Mesendoderm (in vitro differentiated cells): Measurements from ENCODE around the gene IRF2.
A peak's percentile ranks its signal among the peaks of the same experiment; 100 is the strongest.
"Not testable (repeated sequence)": the region's sequence is repeated elsewhere in the genome, so short reads cannot be mapped to it uniquely, and the experiment has no call there.

Source experiments
- DNase-seq: peaks from one replicate; pipeline ENCODE4 v3.0.0; 2013
- H2AK5ac ChIP-seq: 2 replicates; pipeline ENCODE4 v1.6.1; 2013; ENCODE audit warnings: low read length, inconsistent platforms
- H2BK120ac ChIP-seq: 2 replicates; pipeline ENCODE4 v1.6.1; 2013; ENCODE audit warnings: low read depth, mild to moderate bottlenecking, low read length, moderate library complexity, mixed read lengths
- H2BK15ac ChIP-seq: replicated peaks from 2 replicates; pipeline ENCODE4 v1.6.1; 2013; ENCODE audit warnings: low read depth, mild to moderate bottlenecking, moderate library complexity
- H2BK5ac ChIP-seq: 2 replicates; pipeline ENCODE4 v1.6.1; 2013; ENCODE audit warnings: low read length, inconsistent platforms
- H3K18ac ChIP-seq: 2 replicates; pipeline ENCODE4 v1.6.1; 2013; ENCODE audit warnings: mild to moderate bottlenecking, low read length, mixed read lengths
- H3K23ac ChIP-seq: one replicate; pipeline ENCODE4 v1.6.1; 2013; ENCODE audit warnings: low read length
- H3K27ac ChIP-seq: 2 replicates; pipeline ENCODE4 v1.5.1; 2013; ENCODE audit warnings: low read depth, mild to moderate bottlenecking, inconsistent platforms, low read length, moderate library complexity
- H3K27me3 ChIP-seq: 2 replicates; pipeline ENCODE4 v1.6.1; 2013; ENCODE audit warnings: low read length, control low read depth, mild to moderate bottlenecking, inconsistent platforms; ENCODE audit not compliant: insufficient read depth, poor library complexity
- H3K36me3 ChIP-seq: 2 replicates; pipeline ENCODE4 v1.6.1; 2013; ENCODE audit warnings: low read length, inconsistent platforms; ENCODE audit not compliant: control insufficient read depth, insufficient read depth
- H3K4ac ChIP-seq: one replicate; pipeline ENCODE4 v1.6.1; 2013; ENCODE audit warnings: low read depth, mild to moderate bottlenecking, low read length, moderate library complexity
- H3K4me1 ChIP-seq: 2 replicates; pipeline ENCODE4 v1.6.1; 2013; ENCODE audit warnings: low read depth, low read length, inconsistent platforms; ENCODE audit not compliant: control insufficient read depth
- H3K4me2 ChIP-seq: 2 replicates; pipeline ENCODE4 v1.6.1; 2013; ENCODE audit warnings: low read length
- H3K4me3 ChIP-seq: 2 replicates; pipeline ENCODE4 v1.5.1; 2013; ENCODE audit warnings: mild to moderate bottlenecking, low read length
- H3K56ac ChIP-seq: one replicate; pipeline ENCODE4 v1.6.1; 2013; ENCODE audit warnings: low read length
- H3K79me1 ChIP-seq: 2 replicates; pipeline ENCODE4 v1.6.1; 2013; ENCODE audit warnings: low read length, inconsistent platforms
- H3K79me2 ChIP-seq: 2 replicates; pipeline ENCODE4 v1.6.1; 2013; ENCODE audit warnings: mild to moderate bottlenecking, low read length; ENCODE audit not compliant: control insufficient read depth, insufficient read depth
- H3K9ac ChIP-seq: 2 replicates; pipeline ENCODE4 v1.6.1; 2013; ENCODE audit warnings: low read length, inconsistent platforms
- H4K5ac ChIP-seq: one replicate; pipeline ENCODE4 v1.6.1; 2013; ENCODE audit warnings: low read length
- H4K8ac ChIP-seq: one replicate; pipeline ENCODE4 v1.6.1; 2013; ENCODE audit warnings: low read depth, mild to moderate bottlenecking, control low read depth, low read length, moderate library complexity
- WGBS: extraction: QIAGEN DNeasy Blood & Tissue Kit; methylation state at CpG from one replicate; pipeline ENCODE4 v1.1.7; 2013; ENCODE audit warnings: low lambda C conversion rate, missing lambda C conversion rate; ENCODE audit not compliant: insufficient coverage; ENCODE audit errors: extremely low coverage; 5-methylcytosine and 5-hydroxymethylcytosine counted together

The IRF2 gene

DNA sequence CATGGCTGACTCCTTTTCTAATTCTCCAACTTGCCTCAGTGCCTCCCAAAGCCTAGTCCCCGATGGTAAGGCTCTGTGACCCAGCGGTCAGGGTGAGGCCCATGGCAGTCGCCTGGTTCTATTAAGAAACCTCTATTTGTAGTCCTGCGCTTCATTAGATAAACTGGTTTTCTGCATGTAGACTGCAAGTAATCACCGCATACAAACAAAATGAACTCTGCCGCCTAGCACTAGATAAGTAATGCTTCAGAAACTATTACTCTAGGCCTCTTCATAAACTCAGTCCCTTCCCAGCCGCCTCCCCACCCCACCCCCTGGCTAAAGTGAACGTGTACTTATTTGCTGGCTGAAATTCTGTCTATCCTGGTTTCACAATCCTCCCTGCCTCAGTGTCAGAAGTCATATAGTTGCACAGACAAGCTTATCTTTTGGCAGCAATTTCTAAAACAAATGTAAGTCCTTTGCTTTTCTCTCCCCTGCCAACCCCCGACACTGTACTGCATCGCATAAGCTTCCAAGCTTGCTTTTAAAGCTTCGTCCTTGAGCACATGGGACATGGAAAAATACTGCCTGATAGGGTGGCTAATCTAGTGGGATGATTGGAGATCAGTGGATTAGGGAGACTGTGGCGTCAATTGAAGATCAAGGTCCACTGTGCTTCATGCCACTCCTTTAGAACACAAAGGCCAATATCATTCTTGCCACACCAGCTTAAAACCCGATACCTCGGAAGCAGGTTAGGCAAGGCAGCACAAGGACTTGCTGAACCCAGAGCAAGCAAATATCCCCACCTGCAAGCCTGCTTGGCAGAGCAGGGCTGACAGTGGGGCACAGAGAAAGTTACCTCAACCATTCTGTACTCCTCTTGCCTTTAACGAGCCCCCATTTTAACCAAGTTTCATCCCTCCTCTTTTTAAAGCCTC lies 125.8 kb downstream of the IRF2 start:
- no peak overlapping the region for H3K9ac ChIP-seq
- H3K36me3 ChIP-seq: no peaks in the 10 kb centered on the region
- peak overlapping the region; percentile 71 for H3K18ac ChIP-seq
- no peaks in the 10 kb centered on the region for H3K79me2 ChIP-seq
- no peak overlapping the region for H3K27ac ChIP-seq
- H3K79me1 ChIP-seq: no peaks in the 10 kb centered on the region
- H3K4me2 ChIP-seq: no peak overlapping the region
- no peak overlapping the region for H2BK5ac ChIP-seq
- no peak overlapping the region for H4K5ac ChIP-seq
- no peak overlapping the region for H3K4me3 ChIP-seq
- no peak overlapping the region for H2AK5ac ChIP-seq
- no peak overlapping the region for H2BK120ac ChIP-seq
- DNase-seq: peak; percentile 20
- peaks cover 5% of the 10 kb centered on the region for H3K4me1 ChIP-seq
- no CpG with 5 or more reads among the region's 15 CpGs for WGBS
- H3K4ac ChIP-seq: no peak overlapping the region
- H3K56ac ChIP-seq: peak overlapping the region; percentile 1
- no peak overlapping the region for H4K8ac ChIP-seq
- H3K23ac ChIP-seq: no peak overlapping the region
- H2BK15ac ChIP-seq: no peak overlapping the region
- no peaks in the 10 kb centered on the region for H3K27me3 ChIP-seq

GRCh38 chr4:184347251-184348239 lies 126.8 kb downstream of the IRF2 start:
- WGBS: no CpG with 5 or more reads among the region's 16 CpGs
- Histone ChIP-seq H3K36me3 (no peaks in the 10 kb centered on the region), H4K5ac (no peak overlapping the region), H3K23ac (no peak overlapping the region), H2BK5ac (no peak overlapping the region), H3K79me1 (no peaks in the 10 kb centered on the region), H3K56ac (peak overlapping the region; percentile 72), H3K4me2 (no peak overlapping the region), H3K27ac (no peak overlapping the region), H3K4ac (no peak overlapping the region), H3K18ac (peak overlapping the region; percentile 71), H2AK5ac (no peak overlapping the region), H3K79me2 (no peaks in the 10 kb centered on the region), H4K8ac (no peak overlapping the region), H3K9ac (peak overlapping the region; percentile 21), H2BK120ac (no peak overlapping the region), H3K4me3 (no peak overlapping the region), H3K4me1 (peaks cover 5% of the 10 kb centered on the region), H2BK15ac (no peak overlapping the region), H3K27me3 (no peaks in the 10 kb centered on the region)
- DNase-seq: peak; percentile 93

DNA sequence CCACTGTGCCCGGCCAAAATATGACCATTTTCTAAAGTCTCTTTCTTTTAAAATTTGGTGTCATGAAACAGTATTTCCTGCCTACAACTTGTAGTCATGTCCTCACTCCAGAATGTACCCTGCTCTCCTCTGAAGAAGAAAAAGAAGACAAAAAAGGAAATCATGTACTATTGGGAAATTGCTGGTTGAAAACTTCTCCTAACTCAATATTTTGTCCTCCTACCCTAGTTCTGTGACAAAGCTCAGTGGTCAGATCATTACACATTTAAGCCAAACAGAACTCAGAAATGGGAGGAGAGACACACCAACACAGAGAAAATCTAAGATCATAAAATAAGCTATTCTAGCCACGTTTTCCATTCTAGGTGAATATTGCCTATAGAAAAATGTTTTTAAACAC lies 127.7 kb downstream of the IRF2 start:
- H3K79me2 ChIP-seq: no peaks in the 10 kb centered on the region
- no peak overlapping the region for H3K4me2 ChIP-seq
- H4K5ac ChIP-seq: no peak overlapping the region
- H2AK5ac ChIP-seq: no peak overlapping the region
- H3K4me1 ChIP-seq: peaks cover 5% of the 10 kb centered on the region
- H3K9ac ChIP-seq: no peak overlapping the region
- no peak overlapping the region for H2BK120ac ChIP-seq
- H3K4ac ChIP-seq: no peak overlapping the region
- no peak overlapping the region for H3K4me3 ChIP-seq
- H4K8ac ChIP-seq: no peak overlapping the region
- H3K23ac ChIP-seq: no peak overlapping the region
- no CpG with 5 or more reads among the region's 2 CpGs for WGBS
- no peak overlapping the region for H3K56ac ChIP-seq
- H3K36me3 ChIP-seq: no peaks in the 10 kb centered on the region
- no peak overlapping the region for H3K18ac ChIP-seq
- no peaks in the 10 kb centered on the region for H3K79me1 ChIP-seq
- DNase-seq: no peak
- H3K27me3 ChIP-seq: no peaks in the 10 kb centered on the region
- H2BK15ac ChIP-seq: no peak overlapping the region
- H3K27ac ChIP-seq: no peak overlapping the region
- no peak overlapping the region for H2BK5ac ChIP-seq

DNA sequence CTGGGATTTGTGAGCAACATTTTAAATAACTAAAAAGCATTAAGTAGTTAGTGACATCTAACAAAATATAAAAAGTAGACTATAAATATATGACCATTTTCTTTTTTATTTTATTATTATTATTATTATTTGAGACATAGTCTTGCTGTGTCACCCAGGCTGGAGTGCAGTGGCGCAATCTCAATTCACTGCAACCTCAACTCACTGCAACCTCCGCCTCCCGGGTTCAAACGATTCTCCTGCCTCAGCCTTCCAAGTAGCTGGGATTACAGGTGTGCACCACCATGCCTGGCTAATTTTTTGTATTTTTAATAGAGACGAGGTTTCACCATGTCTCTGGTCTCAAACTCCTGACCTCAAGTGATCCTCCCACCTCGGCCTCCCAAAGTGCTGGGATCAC lies 128.1 kb downstream of the IRF2 start:
- WGBS: no CpG with 5 or more reads among the region's 6 CpGs
- H2BK15ac ChIP-seq, H3K18ac ChIP-seq, H3K4ac ChIP-seq, H3K56ac ChIP-seq, H3K9ac ChIP-seq, H4K5ac ChIP-seq, H3K4me1 ChIP-seq, H2BK120ac ChIP-seq, H3K36me3 ChIP-seq, H3K79me2 ChIP-seq, H3K23ac ChIP-seq, H3K27me3 ChIP-seq, H2AK5ac ChIP-seq, H3K4me3 ChIP-seq, DNase-seq, H3K4me2 ChIP-seq, H2BK5ac ChIP-seq, H4K8ac ChIP-seq, H3K79me1 ChIP-seq, H3K27ac ChIP-seq: not testable (repeated sequence)

DNA sequence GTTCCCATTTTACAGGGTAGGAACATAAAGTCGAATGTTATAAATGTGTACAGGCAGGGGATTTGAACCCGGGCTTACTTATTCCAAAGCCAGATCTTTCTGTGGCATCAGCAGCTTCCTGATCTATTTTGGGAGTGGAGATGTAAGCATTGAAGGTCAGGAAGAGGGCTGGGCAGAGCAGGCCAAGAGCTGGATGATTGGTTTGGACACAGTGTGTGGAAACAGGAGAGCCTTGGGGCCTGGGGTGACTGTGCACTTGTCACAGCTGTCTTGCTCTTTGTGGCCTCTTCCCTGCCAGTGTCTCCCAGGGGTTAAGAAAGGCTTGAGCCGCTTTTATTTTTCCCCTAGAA lies 128.8 kb downstream of the IRF2 start:
- DNase-seq: no peak
- Histone ChIP-seq H2AK5ac (no peak overlapping the region), H4K5ac (no peak overlapping the region), H3K4me1 (peaks cover 5% of the 10 kb centered on the region), H3K79me2 (no peaks in the 10 kb centered on the region), H3K27me3 (no peaks in the 10 kb centered on the region), H3K23ac (no peak overlapping the region), H2BK15ac (no peak overlapping the region), H3K36me3 (no peaks in the 10 kb centered on the region), H3K4me3 (no peak overlapping the region), H3K4me2 (no peak overlapping the region), H4K8ac (no peak overlapping the region), H3K9ac (no peak overlapping the region), H2BK120ac (no peak overlapping the region), H3K18ac (no peak overlapping the region), H3K79me1 (no peaks in the 10 kb centered on the region), H3K56ac (no peak overlapping the region), H2BK5ac (no peak overlapping the region), H3K4ac (no peak overlapping the region), H3K27ac (no peak overlapping the region)
- WGBS: no CpG with 5 or more reads among the region's 3 CpGs
